Measurements from ENCODE around the gene ITGA2B. TPM values are rescaled to one million over a fixed set of nuclear protein-coding genes. Genes with fewer than 3 reads are reported as not detected.
A peak's percentile ranks its signal among the peaks of the same experiment; 100 is the strongest.

Gene ITGA2B
- total and polyA plus RNA-seq, 7 donors = 0.27 to 0.36 (median 0.34) TPM; not detected in 3

DNA sequence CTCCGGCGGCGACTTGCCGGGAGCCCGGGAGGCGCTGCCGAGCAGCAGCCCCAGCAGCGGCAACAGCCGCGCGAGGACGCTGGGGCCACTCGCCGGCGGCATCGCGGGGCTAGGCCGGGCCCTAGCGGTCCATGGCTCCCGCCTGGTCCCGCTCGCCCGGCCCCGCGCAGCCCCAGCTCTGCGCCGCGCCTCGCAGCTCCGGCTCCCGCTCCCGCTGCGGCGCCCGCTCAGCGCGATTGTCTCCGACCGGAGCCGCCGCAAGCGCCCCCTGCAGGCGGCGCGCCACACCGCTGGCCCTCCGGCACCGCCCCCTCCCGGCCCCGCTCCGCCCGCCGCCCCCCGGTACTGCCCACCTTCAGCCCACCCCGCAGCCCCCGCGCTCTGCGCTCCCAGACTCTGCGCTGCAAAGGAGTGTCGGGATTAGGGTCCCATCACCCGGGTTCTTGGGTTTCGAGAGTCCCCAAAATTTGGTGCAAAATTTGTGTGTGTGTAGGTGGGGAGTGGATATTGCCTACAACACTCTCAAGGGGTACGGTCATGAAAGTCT is 25.8 kb downstream of the ITGA2B start, which contains the start of gene FAM171A2:
TSS of gene FAM171A2 (minus strand) at position 241 of the 547 bp plus-strand sequence. CDS start at position 102, 139 bp downstream.
- WGBS, 2 donors = 1% methylated on average over 63 of the region's 63 CpGs
- Histone ChIP-seq H3K27ac (peak within 1 kb of the TSS in 3 of 4 donors; percentile 22 to 43 (median 28)), H3K4me1 (peaks cover 0 to 23% (median 17%) of the 10 kb centered on the region in 4 donors), H3K36me3 (no peaks in the 10 kb centered on the region), H3K9me3 (no peaks in the 10 kb centered on the region), H3K27me3 (peaks cover 0 to 18% (median 0%) of the 10 kb centered on the region in 3 donors), H3K4me3 (peak within 1 kb of the TSS; percentile 36 to 69 (median 54))
- no peak for DNase-seq
- intact Hi-C loops (cut with DNase I) = no loop called here
- TF ChIP-seq EP300 (IDR thresholded peaks at IDR 0.05) = no peak
- TF ChIP-seq, protein P1, sequence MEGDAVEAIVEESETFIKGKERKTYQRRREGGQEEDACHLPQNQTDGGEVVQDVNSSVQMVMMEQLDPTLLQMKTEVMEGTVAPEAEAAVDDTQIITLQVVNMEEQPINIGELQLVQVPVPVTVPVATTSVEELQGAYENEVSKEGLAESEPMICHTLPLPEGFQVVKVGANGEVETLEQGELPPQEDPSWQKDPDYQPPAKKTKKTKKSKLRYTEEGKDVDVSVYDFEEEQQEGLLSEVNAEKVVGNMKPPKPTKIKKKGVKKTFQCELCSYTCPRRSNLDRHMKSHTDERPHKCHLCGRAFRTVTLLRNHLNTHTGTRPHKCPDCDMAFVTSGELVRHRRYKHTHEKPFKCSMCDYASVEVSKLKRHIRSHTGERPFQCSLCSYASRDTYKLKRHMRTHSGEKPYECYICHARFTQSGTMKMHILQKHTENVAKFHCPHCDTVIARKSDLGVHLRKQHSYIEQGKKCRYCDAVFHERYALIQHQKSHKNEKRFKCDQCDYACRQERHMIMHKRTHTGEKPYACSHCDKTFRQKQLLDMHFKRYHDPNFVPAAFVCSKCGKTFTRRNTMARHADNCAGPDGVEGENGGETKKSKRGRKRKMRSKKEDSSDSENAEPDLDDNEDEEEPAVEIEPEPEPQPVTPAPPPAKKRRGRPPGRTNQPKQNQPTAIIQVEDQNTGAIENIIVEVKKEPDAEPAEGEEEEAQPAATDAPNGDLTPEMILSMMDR (IDR thresholded peaks at IDR 0.05) = peak in 1 of 4 experiments; percentile 79

DNA sequence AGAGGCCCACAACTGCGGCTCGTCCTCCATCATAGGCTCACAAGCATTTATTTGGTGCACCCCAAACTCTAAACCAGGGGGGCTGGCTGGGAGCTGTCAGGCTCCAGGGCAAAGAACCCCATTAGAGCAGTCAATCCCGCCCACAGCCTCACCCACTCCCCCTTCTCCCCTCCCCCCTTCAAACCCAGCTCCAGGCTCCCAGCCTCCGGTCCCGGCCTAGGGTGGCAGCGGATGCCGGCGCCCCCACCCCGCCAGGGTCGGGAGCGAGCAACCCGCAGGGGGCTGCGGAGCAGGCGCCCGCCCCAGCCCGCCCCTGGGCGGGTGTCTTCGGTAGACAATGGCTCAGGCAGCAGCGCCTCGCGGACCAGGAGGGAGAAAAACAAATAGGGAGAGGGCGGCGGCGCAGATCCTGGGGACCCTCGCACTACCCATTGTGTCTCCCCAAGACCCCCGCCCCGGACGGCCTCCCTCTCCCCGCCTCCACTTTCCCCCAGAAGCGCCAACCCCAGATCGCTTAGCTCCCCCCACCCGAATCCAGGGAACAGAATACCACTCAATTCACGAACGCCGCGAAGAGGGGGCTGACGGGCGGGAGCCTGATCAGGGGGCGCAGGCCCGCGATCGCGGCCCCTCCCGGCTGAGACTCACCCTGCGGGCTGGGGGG is 26.4 kb downstream of the ITGA2B start:
- peak overlapping the region in 3 of 4 donors; percentile 22 to 43 (median 28) for H3K27ac ChIP-seq
- H3K9me3 ChIP-seq = no peaks in the 10 kb centered on the region
- H3K27me3 ChIP-seq = peaks cover 0 to 18% (median 0%) of the 10 kb centered on the region in 3 donors
- 1% methylated on average over 45 of the region's 45 CpGs for WGBS, 2 donors
- peaks cover 0 to 23% (median 17%) of the 10 kb centered on the region in 4 donors for H3K4me1 ChIP-seq
- DNase-seq = no peak
- intact Hi-C loops (cut with DNase I) = no loop called here
- no peaks in the 10 kb centered on the region for H3K36me3 ChIP-seq
- peak overlapping the region; percentile 36 to 69 (median 54) for H3K4me3 ChIP-seq
- TF ChIP-seq EP300 (IDR thresholded peaks at IDR 0.05) = no peak
- TF ChIP-seq, protein P1 (IDR thresholded peaks at IDR 0.05) = no peak
- TF ChIP-seq POLR2AphosphoS5 (IDR thresholded peaks at IDR 0.05) = no peak
- TF ChIP-seq POLR2A (IDR thresholded peaks at IDR 0.05) = no peak

DNA sequence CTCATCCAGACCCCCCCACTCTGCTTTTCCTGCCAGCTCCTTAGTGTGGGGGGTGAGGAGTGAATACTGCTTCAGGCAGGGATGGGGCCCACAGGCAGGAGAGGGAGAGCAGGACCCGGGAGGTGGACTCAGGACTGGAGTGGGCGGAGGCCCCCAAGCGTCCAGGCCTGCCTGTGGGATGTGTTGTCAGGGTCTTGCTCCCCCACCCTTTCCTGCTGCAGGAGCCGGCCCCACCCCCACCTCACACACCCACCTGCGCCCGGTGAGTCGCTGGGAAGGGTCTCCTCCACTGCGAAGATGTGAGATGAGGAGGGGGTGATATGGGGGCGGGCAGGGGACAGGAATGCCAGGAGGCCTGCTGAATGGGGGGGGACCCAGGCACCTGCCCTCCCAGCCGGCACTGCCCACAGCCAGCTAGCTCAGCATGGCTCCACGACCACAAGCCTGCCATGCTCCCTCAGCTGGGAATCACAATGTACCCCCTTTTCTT is 26.9 kb downstream of the ITGA2B start:
- no peak for DNase-seq
- Histone ChIP-seq H3K4me1 (peaks cover 0 to 23% (median 17%) of the 10 kb centered on the region in 4 donors), H3K36me3 (no peaks in the 10 kb centered on the region), H3K4me3 (peak overlapping the region in 3 of 4 donors; percentile 54 to 69 (median 54)), H3K9me3 (no peaks in the 10 kb centered on the region), H3K27ac (no peak overlapping the region), H3K27me3 (peaks cover 0 to 18% (median 0%) of the 10 kb centered on the region in 3 donors)
- 19 to 28% methylated on average over 11 of the region's 11 CpGs for WGBS, 2 donors
- intact Hi-C loops (cut with DNase I) = no loop called here
- TF ChIP-seq POLR2A (IDR thresholded peaks at IDR 0.05) (no peak), POLR2AphosphoS5 (IDR thresholded peaks at IDR 0.05) (no peak), EP300 (IDR thresholded peaks at IDR 0.05) (no peak)
- TF ChIP-seq, protein P1 (IDR thresholded peaks at IDR 0.05) = no peak

DNA sequence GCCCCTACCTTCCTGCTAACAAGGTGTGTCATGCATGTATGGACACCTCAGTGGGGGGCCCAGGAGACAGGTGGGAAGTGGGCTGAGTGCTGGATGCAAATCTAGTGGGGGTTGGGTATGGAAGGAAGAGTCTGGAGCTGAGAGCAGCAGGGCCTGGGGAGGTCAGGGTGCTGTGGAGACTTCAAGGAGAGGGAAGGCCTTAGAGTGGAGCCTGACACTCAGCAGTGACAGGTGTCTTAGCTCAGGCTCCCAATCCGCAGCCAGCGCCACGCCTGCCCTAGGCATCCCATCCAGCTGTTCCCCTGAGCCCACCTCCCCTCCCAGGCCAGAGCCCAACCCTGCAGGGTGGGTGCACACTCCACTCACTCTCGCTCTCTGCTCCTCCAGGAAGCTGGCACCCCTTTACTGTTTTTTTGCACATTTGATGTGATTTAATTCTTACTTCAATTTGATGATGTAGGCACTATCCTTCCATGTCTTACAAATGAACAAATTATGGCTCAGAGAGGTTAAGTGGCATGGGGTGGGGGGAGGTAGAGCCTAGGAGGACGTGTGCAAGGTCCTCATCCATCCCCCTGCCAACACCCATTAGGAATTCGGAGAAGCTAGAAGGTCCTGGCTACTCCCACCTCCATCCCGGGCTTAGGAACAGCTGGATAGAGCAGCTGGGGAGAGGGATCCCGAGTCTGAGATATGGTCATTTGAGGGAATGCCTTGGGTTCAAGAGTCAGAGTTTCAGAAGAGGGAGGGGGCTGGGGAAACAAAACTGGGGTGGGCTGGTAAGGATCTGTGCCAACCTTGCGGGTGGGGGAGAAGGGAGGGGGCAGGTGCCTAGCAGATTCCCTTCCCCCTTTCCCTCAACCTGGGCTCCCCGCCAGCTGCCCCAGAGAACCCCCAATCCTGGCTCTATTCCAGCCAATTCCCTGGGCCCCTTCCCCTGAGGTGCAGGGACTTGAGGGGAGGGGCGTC is 27.9 kb downstream of the ITGA2B start:
- no peaks in the 10 kb centered on the region for H3K9me3 ChIP-seq
- H3K27me3 ChIP-seq = peaks cover 0 to 18% (median 0%) of the 10 kb centered on the region in 3 donors
- peaks cover 0 to 23% (median 17%) of the 10 kb centered on the region in 4 donors for H3K4me1 ChIP-seq
- WGBS, 2 donors = 28 to 57% methylated on average over 11 of the region's 11 CpGs
- no peak overlapping the region for H3K4me3 ChIP-seq
- no peak overlapping the region for H3K27ac ChIP-seq
- TF ChIP-seq, protein P1 (IDR thresholded peaks at IDR 0.05) = no peak
- no peak for TF ChIP-seq POLR2AphosphoS5 (IDR thresholded peaks at IDR 0.05)
- TF ChIP-seq POLR2A (IDR thresholded peaks at IDR 0.05) = no peak
- TF ChIP-seq EP300 (IDR thresholded peaks at IDR 0.05) = no peak
- H3K36me3 ChIP-seq = no peaks in the 10 kb centered on the region
- intact Hi-C loops (cut with DNase I) = no loop called here
- no peak for DNase-seq
